HS-27A (cell line): Measurements from ENCODE around the gene P2RY2.
"Not testable (repeated sequence)": the region's sequence is repeated elsewhere in the genome, so short reads cannot be mapped to it uniquely, and the experiment has no call there.

ENCODE experiments used
- DNase-seq: peaks from one replicate; pipeline ENCODE4 v3.0.0-alpha.2; 2012; ENCODE audit warnings: low read depth, missing footprints

Gene P2RY2

DNA sequence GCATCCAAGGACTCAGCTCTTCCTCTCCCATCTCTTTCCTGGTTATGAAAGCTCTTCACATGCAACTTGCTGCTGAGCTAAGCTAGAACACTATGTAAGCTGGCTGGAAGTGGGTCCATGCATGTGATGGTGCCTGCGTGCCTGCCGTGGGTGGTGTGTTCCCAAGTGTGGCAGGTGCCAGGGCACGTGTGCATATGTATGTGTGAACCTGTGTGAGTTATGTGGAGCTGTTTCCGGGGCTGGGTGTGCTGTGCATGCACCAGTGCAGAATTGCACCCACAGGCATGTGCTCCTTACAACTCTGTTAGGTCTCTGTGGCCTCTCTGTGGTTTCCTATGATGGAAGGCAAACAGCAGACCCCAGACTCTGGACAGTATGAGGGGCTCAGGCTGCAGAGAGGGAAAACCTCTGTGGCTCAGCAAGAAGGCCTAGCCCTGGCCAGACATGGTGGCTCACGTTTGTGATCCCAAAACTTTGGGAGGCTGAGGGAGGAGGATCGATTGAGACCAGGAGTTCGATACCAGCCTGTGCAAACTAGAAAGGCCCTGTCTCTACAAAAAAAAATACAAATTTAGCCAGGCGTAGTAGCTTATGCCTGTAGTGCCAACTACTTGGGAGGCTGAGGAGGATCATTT lies 49.9 kb downstream of the P2RY2 start:
- DNase-seq = no peak

DNA sequence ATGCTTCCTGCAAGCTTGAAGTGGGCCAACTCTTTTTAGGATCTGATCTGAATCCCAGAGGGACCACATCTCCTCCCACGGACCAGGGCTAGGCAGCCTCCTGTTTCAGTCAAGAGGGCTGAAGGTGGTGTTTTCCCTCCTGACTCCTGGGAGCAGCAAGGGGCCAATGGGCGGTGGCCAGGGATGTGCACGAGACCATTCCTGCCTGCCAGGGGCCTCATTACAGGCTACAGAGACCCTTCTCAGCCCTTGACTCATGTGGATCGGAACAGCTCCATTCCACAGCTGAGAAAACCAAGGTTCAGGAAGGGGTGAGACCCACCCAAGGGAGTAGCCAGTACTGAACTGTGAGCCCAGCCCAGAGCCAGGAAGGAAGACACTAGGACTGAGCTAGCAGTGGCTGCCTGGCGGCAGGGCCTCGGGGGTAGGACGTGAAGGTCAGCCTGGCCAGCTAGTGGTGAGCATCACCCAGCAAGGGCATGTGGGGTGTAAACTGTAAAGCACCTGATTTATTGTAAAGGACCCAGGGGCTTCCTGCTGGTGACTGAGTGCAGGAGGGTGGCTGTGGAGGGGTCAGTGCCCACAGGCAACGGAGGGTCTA lies 50.7 kb downstream of the P2RY2 start:
- no peak for DNase-seq

DNA sequence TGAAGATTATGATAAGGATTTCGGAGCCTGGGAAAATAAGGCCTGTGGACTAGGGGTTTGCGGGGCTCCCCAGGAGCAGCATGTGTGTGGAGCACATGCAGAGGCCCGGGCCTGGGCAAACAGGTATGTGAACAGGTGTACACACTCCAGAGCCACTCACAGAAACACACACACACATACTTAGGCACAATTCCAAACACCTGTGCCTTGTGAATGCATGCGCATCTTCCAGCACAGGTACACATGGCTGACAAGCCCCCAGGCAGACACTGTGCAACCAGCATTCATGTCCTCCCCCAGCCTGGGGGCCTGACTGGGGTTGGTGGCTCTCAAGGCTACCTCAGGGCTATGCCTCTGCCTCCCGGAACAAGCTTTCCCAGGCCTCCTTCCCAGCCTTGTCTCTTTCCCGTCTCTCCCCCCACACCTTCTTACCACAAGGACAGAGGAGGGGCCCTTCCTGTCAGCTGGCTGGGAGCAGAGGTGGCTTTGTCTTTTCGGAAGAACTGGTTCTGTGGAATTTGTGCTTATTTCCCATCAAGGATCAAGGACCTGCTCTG lies 51.5 kb downstream of the P2RY2 start:
- no peak for DNase-seq

DNA sequence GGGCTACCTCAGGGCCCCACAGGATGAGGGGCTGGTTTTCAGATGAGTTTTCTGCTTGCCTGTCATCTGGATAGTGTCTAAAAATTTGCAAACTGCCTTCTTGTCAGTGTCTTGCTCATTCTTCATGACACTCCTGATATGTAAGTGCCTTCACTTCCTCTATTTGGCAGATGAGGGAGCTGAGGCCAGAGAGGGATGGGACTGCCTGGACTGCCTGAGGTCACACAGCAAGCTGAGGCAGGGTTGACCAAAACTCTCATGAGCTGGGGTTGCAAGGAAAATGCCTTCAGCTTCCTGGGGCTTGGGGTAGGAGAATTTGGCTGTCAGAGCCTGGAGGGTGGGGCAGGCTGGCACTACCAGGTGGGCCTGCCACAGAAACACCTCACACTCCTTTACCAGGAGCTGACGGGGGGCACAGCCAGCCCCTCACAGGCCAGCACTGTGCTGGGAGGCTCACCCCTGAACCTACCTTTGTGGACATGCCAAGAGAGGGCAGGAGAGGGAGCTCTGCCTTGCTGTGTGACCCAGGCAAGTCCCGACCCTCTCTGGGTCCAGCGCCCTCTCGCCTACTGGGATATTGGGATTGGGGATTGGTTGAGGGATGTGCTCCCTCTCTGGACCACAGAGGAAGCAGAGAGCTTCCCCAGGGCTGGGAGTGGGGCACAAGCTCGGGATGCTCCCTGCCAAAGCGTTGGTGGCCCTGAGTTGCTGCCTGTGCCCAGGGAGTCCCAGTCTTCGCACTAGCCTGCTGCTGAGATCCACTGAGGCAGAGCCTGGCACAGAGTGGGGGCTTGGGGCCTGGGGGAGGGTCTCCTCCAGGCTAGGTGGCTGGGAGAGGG lies 52.2 kb downstream of the P2RY2 start:
- no peak for DNase-seq

DNA sequence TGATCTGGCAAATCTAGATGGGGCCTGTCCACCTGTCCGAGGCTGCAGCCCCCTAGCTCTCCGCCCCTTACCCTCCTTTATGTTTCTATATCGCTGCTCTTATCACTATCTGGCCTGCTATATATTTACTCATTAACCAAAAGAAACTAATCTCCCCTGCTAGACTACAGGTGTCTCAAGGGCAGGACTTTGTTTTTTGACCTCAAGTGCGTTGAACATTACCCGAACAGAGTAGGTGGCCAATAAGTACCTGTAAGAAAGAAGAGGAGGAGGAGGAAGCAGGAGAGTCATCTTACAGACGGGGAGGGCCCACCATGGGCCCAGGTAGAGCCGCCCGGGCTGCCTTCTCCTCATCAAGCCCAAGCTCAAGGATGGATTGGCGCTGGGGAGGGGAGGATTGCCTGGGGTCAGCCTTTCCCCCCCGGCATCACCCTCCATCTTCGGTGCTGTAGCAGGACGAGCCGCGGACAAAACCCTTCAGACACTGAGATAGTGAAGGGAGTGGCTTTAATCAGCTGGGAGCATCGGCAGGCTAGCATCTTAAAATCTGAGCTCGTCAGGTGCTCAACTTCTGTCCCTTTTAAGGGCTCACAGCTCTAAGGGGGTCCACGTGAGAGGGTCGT lies 52.9 kb downstream of the P2RY2 start:
- DNase-seq = no peak

DNA sequence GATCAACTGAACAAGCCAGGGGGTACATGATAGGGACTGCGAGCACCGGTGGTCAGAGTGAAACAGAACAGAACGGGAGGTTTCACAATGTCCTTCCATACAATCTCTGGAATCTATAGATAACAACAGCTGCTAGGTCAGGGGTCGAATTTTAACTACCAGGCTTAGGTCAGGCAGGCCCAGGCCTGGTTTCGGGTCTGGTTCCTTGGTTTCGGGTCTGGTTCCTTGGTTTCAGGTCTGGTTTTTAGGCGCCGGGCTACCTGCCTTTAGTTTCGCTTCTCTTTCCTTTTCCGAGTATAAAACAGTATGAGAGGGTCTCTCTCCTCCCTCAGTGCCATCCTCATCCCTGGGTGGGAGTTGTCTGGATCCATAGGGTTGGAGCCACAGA lies 53.4 kb downstream of the P2RY2 start:
- DNase-seq = not testable (repeated sequence)

DNA sequence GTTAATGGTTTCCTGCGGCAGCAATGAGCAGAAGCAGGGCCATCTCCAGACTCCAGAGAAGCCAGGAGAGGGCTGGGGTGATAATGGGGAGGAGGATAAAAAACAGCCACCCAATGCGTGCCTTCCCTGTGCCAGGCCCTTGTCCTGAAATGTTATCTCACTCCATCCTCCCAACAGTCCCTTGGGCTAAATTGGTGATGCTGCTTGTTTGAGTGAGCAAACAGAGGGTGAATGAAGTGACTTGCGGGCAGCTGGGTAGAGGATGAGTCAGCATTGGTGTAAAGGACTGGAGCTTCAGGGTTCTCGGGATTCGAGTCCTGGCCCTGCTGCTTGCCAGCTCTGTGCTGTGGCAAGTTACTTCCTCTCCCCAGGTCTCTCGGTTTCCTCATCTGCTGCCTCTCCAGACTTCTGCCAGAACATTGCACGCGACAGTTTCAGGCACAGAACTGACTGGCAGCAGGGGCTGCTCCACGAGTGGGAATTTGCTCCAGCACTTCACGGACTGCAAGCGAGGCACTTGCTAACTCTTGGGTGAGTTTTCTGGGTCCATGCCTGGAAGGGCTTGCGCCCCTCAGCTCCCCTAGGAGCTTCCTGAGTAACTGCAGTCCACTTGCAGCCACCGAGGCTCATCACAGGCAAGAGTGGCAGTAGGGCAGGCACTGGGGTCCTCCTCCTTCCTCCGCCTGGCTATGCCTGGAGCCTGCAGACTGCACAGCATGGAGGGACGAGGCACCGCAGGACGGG lies 54.0 kb downstream of the P2RY2 start, which contains the start of gene P2RY6:
Gene P2RY6 (plus strand): TSS at position 403 of the 744 bp plus-strand sequence. CDS start 24,181 bp downstream, outside the sequence.
- DNase-seq = peak; percentile 27

DNA sequence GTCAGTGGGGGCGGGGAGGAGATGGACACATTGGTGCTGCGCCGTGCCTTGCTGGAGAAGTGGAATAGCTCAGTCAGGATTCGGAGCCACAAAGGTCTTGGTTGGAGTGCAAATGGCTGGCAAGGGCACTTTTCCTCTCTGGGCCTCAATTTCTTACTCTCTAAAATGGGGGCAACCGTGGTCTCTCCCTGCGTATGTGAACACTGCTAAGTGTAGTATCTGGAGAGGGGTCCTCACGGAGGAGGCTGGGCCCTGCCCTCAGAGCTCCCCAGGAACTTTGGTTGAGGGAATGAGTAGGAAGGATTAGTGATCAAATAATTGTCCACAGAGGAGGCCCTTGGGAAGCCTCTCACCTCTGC lies 54.6 kb downstream of the P2RY2 start:
- DNase-seq = no peak

DNA sequence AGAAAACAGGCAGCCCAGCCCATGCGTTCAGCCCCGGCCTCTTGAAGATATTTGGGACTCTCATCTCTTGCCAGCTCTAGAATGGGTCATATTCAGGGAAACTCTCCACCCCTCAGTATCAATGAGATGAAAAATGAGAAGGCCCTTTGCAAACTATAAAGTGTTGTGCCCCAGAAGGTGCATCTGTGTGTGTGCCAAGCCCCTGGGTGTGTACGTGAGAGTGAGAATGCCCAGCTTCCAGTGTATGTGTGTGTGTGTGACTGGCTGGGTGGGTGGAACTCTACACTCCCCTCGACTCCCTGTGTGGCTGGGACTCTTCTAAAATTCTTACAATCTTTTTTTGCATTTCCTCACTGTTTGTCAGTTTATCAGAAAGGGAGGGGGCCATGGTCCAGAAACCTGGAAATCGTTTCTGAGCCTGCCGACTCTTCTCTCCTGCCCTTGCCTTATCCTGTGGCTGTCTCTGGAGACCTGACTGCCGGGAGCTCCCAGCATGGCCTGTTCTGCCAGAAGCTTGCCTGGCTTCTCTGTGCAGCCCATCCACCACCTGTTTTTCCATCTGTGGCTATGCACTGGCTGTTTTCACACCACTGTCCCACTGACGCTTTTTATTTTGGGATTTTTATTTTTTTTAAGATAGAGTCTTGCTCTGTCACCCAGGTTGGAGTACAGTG lies 55.3 kb downstream of the P2RY2 start:
- no peak for DNase-seq

DNA sequence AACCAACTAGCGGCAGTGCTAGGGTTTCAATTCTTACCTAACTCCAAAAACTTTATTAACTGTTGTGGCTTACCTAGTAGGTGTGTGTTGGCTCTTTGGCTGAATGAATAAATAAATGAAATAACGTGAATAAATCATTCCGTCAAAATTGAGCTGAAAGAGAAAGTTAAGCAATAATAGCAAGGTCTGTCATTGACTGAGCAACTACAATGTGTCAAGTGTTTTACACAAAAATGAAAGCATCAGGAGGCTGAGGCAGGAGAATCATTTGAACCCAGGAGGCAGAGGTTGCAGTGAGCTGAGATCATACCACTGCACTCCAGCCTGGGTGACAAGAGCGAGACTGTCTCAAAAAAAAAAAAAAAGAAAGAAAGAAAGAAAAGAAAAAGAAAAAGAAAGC lies 56.1 kb downstream of the P2RY2 start:
- DNase-seq = not testable (repeated sequence)

DNA sequence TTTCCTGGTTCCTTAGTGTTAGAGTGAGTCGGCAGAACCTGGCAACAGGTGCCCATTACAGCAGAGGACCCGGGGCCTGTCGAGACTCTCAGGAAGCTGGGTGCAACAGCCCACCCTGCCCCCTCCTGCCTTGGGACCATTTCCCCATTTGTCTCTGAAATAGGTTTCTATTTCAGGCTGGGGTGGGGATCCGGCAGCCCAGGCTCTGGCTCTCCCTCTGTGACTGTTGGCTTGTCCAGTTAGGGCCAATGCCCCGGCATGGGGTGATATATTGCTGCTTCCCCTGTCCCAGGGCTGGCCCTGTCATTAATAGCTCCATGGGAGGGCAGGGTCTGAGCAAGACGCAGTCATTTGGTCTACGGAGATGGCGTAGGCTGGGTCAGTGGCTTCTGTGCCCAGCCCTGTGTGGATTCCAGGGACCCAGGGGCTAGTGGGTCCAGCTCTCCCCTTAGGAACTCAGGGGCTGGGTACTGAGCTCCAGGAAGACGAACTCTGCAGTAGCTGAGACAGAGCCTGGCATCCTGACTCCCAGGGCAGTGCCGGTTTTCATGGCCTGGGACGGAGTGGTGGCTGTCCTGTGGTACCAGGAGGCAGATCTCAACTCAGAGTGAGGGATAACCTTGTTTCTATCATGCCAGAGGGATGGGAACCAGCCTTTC lies 56.8 kb downstream of the P2RY2 start:
- no peak for DNase-seq

DNA sequence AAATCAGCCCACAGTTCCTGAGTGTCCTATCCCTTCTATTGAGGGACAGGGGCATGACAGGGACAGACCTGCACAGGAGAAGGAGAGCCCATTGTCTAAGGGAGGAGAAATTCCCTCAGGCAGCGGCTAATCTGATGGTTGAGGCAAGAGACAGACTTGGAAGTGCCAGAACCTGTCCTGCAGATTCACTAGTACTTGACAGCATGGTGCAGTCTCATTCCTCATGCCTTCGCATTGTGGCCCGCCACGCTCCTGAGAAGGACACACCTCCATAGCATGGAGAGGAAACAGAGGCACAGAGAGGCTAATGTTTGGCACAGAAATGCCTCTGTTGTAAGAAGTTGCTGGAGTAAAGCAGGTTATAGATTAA lies 57.3 kb downstream of the P2RY2 start:
- no peak for DNase-seq

DNA sequence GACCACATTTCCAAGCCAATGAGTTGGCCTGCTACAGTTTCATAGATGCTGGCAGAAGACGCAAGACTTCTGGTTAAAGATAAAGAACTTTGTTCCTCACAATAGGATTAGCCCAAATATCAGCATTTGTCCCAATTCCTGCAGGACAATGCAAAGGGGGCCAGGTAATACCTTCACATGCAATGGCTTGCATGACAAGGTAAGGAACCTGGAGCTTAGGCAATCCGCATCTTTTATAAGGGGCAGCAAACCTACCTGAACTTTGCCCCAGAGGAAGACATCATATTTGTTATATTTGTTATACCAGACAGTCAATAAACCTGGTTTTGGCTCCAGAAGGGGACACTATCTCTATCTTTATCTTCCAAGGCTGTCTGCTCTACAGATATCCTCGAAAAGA lies 59.4 kb downstream of the P2RY2 start:
- no peak for DNase-seq

DNA sequence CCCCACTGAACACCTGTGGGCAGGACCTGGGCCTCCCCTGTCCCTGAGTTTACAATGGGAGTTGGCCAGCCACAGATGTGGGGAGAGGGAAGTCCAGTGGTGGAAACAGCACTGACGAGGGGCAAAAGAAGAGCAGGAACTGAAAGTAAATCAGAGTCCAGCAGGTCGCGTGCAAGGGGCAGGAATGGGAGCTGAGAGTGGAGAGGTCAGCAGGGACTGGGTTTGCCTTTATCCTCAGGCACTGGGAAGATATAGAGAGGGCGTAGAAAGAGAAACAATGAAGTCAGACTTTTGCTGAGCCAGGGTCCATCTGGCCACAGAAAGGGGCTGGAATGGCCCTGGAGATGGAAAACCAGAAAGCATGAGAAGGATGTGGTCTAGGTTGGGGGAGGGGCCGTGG lies 62.5 kb downstream of the P2RY2 start:
- no peak for DNase-seq

DNA sequence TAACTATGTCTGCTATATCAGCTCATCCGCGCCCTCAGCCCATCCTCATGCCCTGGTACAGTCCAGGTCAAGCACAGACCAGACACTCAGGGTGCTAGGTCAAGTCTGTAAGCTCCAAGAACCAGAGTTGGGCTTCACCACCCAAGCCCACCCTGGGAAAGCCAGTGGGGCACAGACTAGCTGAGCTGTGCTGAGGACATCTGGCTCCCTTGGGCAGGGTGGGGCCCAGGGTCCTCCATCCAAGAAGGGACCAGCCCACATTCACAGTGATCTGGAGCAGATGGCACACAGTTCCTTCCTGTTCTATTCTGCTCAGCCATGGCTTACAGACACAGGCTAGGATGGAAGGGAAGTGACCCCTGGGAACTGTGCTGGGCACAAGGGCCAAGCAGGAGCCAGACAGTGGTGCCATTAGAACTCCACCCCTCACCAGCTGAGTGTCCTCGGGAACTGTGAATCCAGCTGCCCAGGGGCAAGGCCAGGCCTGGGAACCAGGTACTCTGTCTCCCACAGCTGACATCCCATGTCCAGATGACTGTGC lies 63.2 kb downstream of the P2RY2 start:
- no peak for DNase-seq

DNA sequence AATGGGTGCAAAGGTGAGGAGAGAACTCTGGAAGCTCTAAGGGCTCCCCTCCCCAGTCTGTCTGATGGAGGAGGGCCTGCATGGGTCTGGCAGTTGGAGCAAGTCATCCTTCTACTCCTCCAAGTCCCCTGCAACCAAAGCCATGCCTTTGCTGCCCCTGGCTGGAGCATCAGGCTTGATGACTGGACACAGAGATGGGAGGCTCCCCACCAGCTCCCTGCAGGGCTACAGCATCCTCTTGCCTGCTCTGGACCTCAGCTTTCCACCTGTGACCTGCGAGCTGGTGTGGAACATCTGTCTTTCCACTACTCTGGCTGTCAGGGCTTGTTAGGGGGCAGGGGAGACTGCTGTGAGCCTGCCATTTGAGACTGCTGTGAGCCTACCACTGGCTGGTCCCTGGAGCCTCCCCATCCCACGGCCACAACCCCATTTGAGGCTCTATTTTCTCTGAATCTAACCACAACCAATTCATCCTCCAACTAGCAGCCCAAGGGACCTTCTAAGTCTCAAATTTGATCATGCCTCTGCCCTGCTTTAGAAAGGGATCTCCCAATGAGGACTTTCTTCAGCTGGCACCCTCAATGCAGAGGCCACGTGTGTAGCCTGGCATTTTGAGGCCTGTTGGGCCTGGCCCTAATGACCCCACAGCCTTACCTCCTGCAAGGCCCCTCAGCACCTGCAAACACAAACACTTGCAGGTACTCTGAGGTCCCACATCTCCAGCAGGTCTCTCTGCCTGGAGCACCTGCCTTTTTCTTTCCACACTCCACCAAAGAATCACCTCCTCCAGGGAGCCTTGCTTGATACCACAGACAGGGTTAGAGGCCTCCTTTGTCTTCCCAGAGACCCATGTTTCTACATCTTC lies 63.9 kb downstream of the P2RY2 start:
- no peak for DNase-seq

DNA sequence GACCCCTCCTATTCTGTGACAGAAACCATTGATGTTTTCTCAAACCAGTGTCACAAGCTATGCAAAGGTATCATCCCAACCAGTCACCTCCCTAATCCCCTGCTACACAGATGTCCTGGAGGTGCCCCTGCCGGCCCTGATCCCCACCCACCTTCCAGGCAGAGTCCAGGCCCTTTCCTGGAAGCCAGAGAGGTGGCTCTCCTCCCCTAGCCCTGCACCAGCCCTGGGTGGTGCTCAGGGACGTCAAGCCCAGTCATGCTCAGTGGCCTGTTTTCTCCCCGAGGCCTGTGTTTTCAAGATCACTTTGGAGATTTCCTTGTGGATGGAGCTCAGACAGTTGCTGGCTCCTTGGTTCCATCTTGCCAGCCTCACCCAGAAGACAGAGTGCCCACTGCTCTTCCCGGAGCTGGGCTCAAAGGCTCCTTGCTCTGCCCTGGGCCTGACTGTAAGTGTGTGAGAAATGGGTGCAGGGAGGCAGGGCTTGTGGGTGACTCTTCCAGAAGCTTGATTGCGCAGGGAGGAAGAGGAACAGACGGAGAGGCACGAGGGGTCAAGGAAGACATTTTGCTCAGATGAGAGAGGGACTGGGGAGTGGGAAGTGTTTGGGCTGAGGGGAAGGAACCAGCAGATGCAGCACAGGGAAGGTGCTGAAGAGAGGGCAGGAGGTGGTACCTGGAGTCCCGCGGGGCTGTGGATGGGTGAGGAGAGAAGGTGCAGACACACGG lies 65.4 kb downstream of the P2RY2 start:
- no peak for DNase-seq

DNA sequence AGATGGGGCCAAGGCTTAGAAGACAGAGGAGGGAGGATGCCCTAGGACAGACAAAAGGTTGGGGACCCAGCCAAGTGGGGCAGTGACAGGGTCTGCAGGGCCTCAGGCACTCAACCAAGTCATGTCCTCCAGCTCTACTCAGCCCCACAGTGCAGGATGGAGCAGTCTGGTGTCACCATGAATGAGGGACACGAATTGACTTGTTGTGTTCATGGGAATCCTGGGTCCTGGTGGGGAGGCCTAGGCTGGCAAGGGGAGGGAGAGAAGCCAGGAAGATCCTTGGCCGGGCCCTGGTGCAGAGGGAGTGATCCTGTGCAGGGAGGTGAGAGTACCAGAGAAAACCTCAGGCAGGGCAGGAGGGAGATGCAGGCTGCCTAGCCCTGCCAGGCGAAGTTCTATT lies 66.0 kb downstream of the P2RY2 start:
- no peak for DNase-seq

DNA sequence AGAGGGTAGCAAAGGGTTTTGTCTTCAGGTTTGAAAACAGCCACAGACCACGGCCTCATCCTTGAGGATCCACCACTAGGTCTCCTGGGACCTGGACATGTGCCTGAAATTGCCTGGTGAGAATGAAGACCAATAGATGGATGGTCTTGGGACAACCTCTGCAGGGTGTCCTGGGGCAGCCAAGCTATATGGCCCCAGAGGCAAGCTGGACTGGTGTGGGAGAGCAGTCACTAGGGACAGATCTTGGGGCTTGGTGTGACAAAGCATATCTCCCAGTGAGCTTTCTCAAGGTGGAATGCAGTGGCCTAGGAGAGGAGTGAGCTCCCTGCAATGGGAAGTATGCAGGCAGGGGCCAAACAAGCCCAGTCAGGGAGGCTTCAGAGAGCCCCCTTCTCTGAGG lies 67.6 kb downstream of the P2RY2 start:
- DNase-seq = no peak
